Measurements from ENCODE around the gene WDFY4.

GRCh38 chr10:48843198-48843597 lies 158.5 kb downstream of the WDFY4 start:
- TF ChIP-seq YY1 (IDR thresholded peaks at IDR 0.05) (no peak), CTCF (IDR thresholded peaks at IDR 0.05; ENCODE audit: low read depth, low read length, missing input control) (no peak), SP1 (IDR thresholded peaks at IDR 0.05) (no peak), REST (IDR thresholded peaks at IDR 0.05) (no peak)

Measured in liver (tissue), 3 donors.